NCI-H2081 treated with DMSO at 0.1 percent for 48 hours (cell line): ENCODE measurements around the gene FNBP1L.

ENCODE experiments used
- DNase-seq: peaks from one replicate; lab custom pipeline; 2025; lab: John Stamatoyannopoulos, UW

FNBP1L gene

GRCh38 chr1:93489756-93490155, 41.8 kb downstream of the FNBP1L start:
- no peak for DNase-seq

GRCh38 chr1:93490357-93490756, 42.4 kb downstream of the FNBP1L start:
- DNase-seq = no peak

- DNase-seq = no peak
Observed at GRCh38 chr1:93495911-93496310, 48.0 kb downstream of the FNBP1L start.

GRCh38 chr1:93496520-93496919, 48.6 kb downstream of the FNBP1L start:
- no peak for DNase-seq

- DNase-seq = no peak
Observed at GRCh38 chr1:93499075-93499474, 51.2 kb downstream of the FNBP1L start.

- no peak for DNase-seq
Observed at GRCh38 chr1:93499533-93499932, 51.6 kb downstream of the FNBP1L start.

- DNase-seq = no peak
Observed at GRCh38 chr1:93500275-93500674, 52.4 kb downstream of the FNBP1L start.

- no peak for DNase-seq
Observed at GRCh38 chr1:93501399-93501798, 53.5 kb downstream of the FNBP1L start.

- no peak for DNase-seq
Observed at GRCh38 chr1:93501829-93502369, 54.0 kb downstream of the FNBP1L start.

GRCh38 chr1:93502571-93502970, 54.7 kb downstream of the FNBP1L start:
- no peak for DNase-seq

- DNase-seq = no peak
Observed at GRCh38 chr1:93503163-93503562, 55.2 kb downstream of the FNBP1L start.

GRCh38 chr1:93503816-93504215, 55.9 kb downstream of the FNBP1L start:
- DNase-seq = no peak

- no peak for DNase-seq
Observed at GRCh38 chr1:93504247-93505033, 56.5 kb downstream of the FNBP1L start.

- no peak for DNase-seq
Observed at GRCh38 chr1:93506126-93506525, 58.2 kb downstream of the FNBP1L start.

- no peak for DNase-seq
Observed at GRCh38 chr1:93516164-93516563, 68.2 kb downstream of the FNBP1L start.

- DNase-seq = no peak
Observed at GRCh38 chr1:93518516-93518915, 70.6 kb downstream of the FNBP1L start.

- no peak for DNase-seq
Observed at GRCh38 chr1:93519199-93519829, 71.4 kb downstream of the FNBP1L start.

- DNase-seq = no peak
Observed at GRCh38 chr1:93521618-93522017, 73.7 kb downstream of the FNBP1L start.

GRCh38 chr1:93522721-93523120, 74.8 kb downstream of the FNBP1L start:
- DNase-seq = no peak

- no peak for DNase-seq
Observed at GRCh38 chr1:93525431-93525830, 77.5 kb downstream of the FNBP1L start.

- DNase-seq = no peak
Observed at GRCh38 chr1:93526431-93526830, 78.5 kb downstream of the FNBP1L start.

GRCh38 chr1:93528412-93528811, 80.5 kb downstream of the FNBP1L start:
- no peak for DNase-seq

GRCh38 chr1:93531193-93531592, 83.3 kb downstream of the FNBP1L start:
- DNase-seq = no peak
